ENCODE data around the gene AKR1E2.

The AKR1E2 gene

DNA sequence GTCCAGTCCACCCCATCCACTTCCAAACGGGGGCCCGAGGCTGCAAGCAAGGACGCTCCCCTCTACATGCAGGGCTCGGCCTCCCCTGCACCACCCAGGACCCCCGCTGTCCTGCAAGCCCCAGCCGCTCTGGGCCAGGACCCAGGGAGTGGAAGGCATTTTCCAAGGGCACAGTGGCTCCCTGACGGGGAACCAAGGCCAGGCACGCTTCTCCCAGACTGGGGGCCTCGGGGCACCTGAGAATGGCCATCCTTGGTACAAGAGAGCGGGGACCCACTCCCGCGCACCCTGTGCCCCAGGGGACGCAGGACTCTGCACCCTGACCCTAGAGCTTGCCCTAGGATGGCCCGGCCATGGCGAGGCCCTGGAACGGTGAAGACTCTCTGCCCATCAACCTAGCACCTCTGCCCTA, 545 bp upstream of the AKR1E2 start:
- DNase-seq, result no peak
- TF ChIP-seq, protein P1, sequence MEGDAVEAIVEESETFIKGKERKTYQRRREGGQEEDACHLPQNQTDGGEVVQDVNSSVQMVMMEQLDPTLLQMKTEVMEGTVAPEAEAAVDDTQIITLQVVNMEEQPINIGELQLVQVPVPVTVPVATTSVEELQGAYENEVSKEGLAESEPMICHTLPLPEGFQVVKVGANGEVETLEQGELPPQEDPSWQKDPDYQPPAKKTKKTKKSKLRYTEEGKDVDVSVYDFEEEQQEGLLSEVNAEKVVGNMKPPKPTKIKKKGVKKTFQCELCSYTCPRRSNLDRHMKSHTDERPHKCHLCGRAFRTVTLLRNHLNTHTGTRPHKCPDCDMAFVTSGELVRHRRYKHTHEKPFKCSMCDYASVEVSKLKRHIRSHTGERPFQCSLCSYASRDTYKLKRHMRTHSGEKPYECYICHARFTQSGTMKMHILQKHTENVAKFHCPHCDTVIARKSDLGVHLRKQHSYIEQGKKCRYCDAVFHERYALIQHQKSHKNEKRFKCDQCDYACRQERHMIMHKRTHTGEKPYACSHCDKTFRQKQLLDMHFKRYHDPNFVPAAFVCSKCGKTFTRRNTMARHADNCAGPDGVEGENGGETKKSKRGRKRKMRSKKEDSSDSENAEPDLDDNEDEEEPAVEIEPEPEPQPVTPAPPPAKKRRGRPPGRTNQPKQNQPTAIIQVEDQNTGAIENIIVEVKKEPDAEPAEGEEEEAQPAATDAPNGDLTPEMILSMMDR (IDR thresholded peaks at IDR 0.05; ENCODE audit: low read depth, low read length, missing control alignments), result no peak
- peak overlapping the region; percentile 53 for H3K4me3 ChIP-seq (ENCODE audit: low read depth, low read length)
- no peaks in the 10 kb centered on the region for H3K36me3 ChIP-seq (replicated peaks)
- no peaks in the 10 kb centered on the region for H3K27me3 ChIP-seq (replicated peaks)
- in situ Hi-C loops (cut with HindIII; ENCODE audit: low pct_ligation_motif_present, low sequenced_read_pairs), result loop anchor here (25.0 kb wide), 1 partner anchor 562 kb away; no protein-coding TSS in a partner anchor
- no peak overlapping the region for H3K27ac ChIP-seq

DNA sequence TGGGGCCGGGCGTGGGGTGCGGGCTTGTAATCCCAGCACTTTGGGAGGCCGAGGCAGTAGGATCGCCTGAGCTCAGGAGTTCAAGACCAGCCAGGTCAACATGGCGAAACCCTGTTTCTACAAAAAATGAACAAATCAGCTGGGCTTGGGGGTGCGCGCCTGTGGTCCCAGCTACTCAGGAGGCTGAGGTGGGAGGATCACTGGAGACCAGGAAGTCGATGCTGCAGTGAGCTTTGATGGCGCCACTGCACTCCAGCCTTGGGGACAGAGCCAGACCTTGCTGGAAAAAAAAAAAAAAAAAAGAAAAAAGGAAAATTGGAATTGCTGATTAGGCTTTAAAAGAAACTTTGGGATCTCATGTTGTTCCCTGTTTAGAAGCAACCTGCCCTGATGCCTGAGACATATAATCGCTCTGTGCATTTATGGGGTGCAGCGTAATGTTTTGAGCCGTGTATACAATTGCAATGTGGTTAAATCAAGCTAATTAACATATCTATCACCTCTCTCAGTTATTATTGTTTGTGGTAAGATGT, 851 bp downstream of the AKR1E2 start:
- in situ Hi-C loops (cut with HindIII; ENCODE audit: low pct_ligation_motif_present, low sequenced_read_pairs), result loop anchor here (25.0 kb wide), 1 partner anchor 560 kb away; no protein-coding TSS in a partner anchor
- TF ChIP-seq, protein P1 (IDR thresholded peaks at IDR 0.05; ENCODE audit: low read depth, low read length, missing control alignments), result no peak
- no peaks in the 10 kb centered on the region for H3K36me3 ChIP-seq (replicated peaks)
- no peaks in the 10 kb centered on the region for H3K27me3 ChIP-seq (replicated peaks)
- DNase-seq, result no peak
- peak overlapping the region; percentile 53 for H3K4me3 ChIP-seq (ENCODE audit: low read depth, low read length)
- peak overlapping the region; percentile 56 for H3K27ac ChIP-seq

DNA sequence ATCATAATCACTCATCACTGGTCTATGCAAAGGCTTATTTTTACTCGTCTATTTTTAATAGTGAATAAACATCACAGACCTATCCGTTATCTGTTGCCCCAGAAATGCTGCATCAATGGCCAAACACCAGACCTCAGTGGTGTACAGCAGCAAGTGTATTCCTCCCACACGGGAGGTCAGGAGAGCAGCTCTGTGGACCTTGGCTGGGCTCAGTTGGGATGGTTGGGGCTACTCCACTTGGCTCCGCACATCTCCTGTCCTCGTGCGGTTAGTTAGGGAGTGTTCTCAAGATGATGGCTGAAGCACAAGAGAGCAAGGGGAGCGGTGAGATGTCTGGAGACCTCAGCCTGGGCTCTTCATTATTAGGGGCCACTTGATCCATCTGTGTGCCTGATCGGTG, 2.0 kb downstream of the AKR1E2 start:
- in situ Hi-C loops (cut with HindIII; ENCODE audit: low pct_ligation_motif_present, low sequenced_read_pairs), result loop anchor here (25.0 kb wide), 1 partner anchor 559 kb away; no protein-coding TSS in a partner anchor
- no peak overlapping the region for H3K4me3 ChIP-seq (ENCODE audit: low read depth, low read length)
- no peak for DNase-seq
- H3K27me3 ChIP-seq (replicated peaks), result no peaks in the 10 kb centered on the region
- no peaks in the 10 kb centered on the region for H3K36me3 ChIP-seq (replicated peaks)
- H3K27ac ChIP-seq, result no peak overlapping the region
- TF ChIP-seq, protein P1 (IDR thresholded peaks at IDR 0.05; ENCODE audit: low read depth, low read length, missing control alignments), result no peak

DNA sequence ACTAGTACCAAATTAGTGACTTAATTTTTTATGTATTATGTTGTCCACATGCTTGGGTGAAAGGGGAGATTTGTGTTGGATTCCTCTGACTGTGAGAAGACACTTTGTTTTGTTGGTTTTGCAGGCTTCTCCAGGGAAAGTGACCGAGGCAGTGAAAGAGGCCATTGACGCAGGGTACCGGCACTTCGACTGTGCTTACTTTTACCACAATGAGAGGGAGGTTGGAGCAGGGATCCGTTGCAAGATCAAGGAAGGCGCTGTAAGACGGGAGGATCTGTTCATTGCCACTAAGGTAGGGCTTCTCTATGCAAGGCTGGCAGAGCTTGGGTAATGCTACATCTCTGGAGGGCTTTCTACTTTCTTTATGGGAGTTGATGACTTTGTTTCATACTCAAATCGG, 4.5 kb downstream of the AKR1E2 start:
- no peak overlapping the region for H3K4me3 ChIP-seq (ENCODE audit: low read depth, low read length)
- no peaks in the 10 kb centered on the region for H3K27me3 ChIP-seq (replicated peaks)
- H3K27ac ChIP-seq, result no peak overlapping the region
- in situ Hi-C loops (cut with HindIII; ENCODE audit: low pct_ligation_motif_present, low sequenced_read_pairs), result loop anchor here (25.0 kb wide), 1 partner anchor 557 kb away; no protein-coding TSS in a partner anchor
- DNase-seq, result no peak
- H3K36me3 ChIP-seq (replicated peaks), result no peaks in the 10 kb centered on the region
- TF ChIP-seq, protein P1 (IDR thresholded peaks at IDR 0.05; ENCODE audit: low read depth, low read length, missing control alignments), result no peak

DNA sequence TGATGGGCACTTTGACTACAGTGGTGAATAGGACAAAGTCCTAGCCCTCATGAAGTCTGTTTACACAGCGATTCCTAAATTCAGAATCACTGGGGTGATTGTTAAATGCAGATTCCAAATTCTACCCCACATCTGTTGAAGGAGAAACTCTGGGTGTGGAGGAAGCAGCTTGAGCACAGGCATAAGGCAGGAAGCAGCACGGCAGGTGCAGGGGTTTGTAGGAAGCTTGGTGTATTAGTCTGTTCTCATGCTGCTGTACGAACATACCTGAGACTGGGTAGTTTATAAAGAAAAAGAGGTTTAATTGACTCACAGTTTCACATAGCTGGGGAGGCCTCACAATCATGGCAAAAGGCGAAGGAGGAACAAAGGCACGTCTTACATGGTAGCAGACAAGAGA, 5.1 kb downstream of the AKR1E2 start:
- Histone ChIP-seq H3K36me3 (replicated peaks) (no peaks in the 10 kb centered on the region), H3K27ac (no peak overlapping the region), H3K4me3 (ENCODE audit: low read depth, low read length) (no peak overlapping the region), H3K27me3 (replicated peaks) (no peaks in the 10 kb centered on the region)
- no peak for DNase-seq
- in situ Hi-C loops (cut with HindIII; ENCODE audit: low pct_ligation_motif_present, low sequenced_read_pairs), result loop anchor here (25.0 kb wide), 1 partner anchor 556 kb away; no protein-coding TSS in a partner anchor
- TF ChIP-seq, protein P1 (IDR thresholded peaks at IDR 0.05; ENCODE audit: low read depth, low read length, missing control alignments), result no peak

DNA sequence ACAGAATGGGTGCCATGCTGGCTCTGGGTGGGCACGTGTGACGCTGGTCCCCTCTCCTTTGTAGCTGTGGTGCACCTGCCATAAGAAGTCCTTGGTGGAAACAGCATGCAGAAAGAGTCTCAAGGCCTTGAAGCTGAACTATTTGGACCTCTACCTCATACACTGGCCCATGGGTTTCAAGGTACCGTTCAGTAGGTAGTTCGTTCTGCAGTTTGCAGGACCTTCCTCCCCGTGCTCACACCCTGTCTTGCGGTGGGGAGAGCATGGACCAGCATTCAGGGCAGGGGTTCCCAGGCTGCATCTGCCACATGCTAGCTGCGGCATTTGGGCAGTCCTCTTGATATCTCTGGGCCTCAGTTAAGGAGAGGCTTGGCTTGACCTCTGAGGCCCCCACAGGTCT, 7.3 kb downstream of the AKR1E2 start:
- in situ Hi-C loops (cut with HindIII; ENCODE audit: low pct_ligation_motif_present, low sequenced_read_pairs), result loop anchor here (25.0 kb wide), 1 partner anchor 554 kb away; no protein-coding TSS in a partner anchor
- Histone ChIP-seq H3K27me3 (replicated peaks) (no peaks in the 10 kb centered on the region), H3K27ac (no peak overlapping the region), H3K4me3 (ENCODE audit: low read depth, low read length) (no peak overlapping the region), H3K36me3 (replicated peaks) (no peaks in the 10 kb centered on the region)
- DNase-seq, result no peak
- TF ChIP-seq, protein P1 (IDR thresholded peaks at IDR 0.05; ENCODE audit: low read depth, low read length, missing control alignments), result no peak
